Thyroid gland (tissue), 4 donors: ENCODE measurements around the gene TOP2A.

Experiments used
- POLR2A ChIP-seq, 2 donors: fragments of 450-650 bp; IDR thresholded peaks; one replicate each; pipeline ENCODE4 v1.6.1; 2017; ENCODE audit warnings: antibody characterized with exemption in 2 of 2, mild to moderate bottlenecking in 2 of 2, moderate library complexity in 1 of 2
- TF ChIP-seq, protein P1 (sequence below), 6 experiments: fragments of 200-600 bp in 3 of 6; fragments of 450-650 bp in 3 of 6; sonication (generic) in 3 of 6; IDR thresholded peaks; one replicate each; pipeline ENCODE4 v1.5.1; 2016 to 2019; ENCODE audit warnings: antibody characterized with exemption in 6 of 6, mild to moderate bottlenecking in 2 of 6, inconsistent platforms in 1 of 6, moderate library complexity in 1 of 6

DNA sequence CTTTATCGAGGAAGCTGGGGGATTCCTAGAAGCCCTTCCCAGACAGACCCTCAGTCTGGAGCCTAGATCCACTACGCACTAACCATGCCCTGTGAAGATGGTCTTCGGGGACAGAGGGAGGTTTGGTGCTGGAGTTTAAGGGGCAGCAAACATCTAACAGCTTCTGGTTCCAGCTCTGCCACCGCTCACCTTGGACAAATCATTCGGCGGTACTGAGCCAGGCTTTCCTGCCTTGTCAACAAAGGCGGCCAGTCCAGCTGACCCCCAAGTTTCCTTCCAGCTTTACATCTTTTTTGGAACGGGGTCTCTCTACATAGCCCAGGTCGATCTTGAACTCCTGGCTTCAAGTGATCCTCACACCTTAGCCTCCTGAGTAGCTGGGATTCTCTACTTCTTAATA, 52.8 kb downstream of the TOP2A start:
- TF ChIP-seq, protein P1, sequence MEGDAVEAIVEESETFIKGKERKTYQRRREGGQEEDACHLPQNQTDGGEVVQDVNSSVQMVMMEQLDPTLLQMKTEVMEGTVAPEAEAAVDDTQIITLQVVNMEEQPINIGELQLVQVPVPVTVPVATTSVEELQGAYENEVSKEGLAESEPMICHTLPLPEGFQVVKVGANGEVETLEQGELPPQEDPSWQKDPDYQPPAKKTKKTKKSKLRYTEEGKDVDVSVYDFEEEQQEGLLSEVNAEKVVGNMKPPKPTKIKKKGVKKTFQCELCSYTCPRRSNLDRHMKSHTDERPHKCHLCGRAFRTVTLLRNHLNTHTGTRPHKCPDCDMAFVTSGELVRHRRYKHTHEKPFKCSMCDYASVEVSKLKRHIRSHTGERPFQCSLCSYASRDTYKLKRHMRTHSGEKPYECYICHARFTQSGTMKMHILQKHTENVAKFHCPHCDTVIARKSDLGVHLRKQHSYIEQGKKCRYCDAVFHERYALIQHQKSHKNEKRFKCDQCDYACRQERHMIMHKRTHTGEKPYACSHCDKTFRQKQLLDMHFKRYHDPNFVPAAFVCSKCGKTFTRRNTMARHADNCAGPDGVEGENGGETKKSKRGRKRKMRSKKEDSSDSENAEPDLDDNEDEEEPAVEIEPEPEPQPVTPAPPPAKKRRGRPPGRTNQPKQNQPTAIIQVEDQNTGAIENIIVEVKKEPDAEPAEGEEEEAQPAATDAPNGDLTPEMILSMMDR (IDR thresholded peaks at IDR 0.05): no peak
- TF ChIP-seq POLR2A (IDR thresholded peaks at IDR 0.05): no peak
